Testis (tissue), 3 donors: Measurements from ENCODE around the gene RFX5. TPM values are rescaled to one million over a fixed set of nuclear protein-coding genes. Genes with fewer than 3 reads are reported as not detected.

Source experiments
- DNase-seq: peaks from one replicate; pipeline ENCODE4 v3.0.0-alpha.2; 2019
- H3K27ac ChIP-seq, 2 donors: fragments of 200-600 bp; sonication (generic); one replicate each; pipeline ENCODE4 v1.5.1; 2019
- H3K27me3 ChIP-seq: fragments of 200-600 bp; sonication (generic); one replicate; pipeline ENCODE4 v1.5.1; 2019
- H3K36me3 ChIP-seq: fragments of 200-600 bp; sonication (generic); one replicate; pipeline ENCODE4 v1.5.1; 2017; ENCODE audit warnings: low read depth; ENCODE audit errors: missing control alignments
- H3K4me1 ChIP-seq: fragments of 200-600 bp; sonication (generic); one replicate; pipeline ENCODE4 v1.5.1; 2019
- H3K4me3 ChIP-seq, 2 donors: fragments of 200-600 bp; sonication (generic); one replicate each; pipeline ENCODE4 v1.5.1; 2017 to 2019
- H3K9me3 ChIP-seq: fragments of 200-600 bp; sonication (generic); one replicate; pipeline ENCODE4 v1.5.1; 2017
- POLR2A ChIP-seq: fragments of 450-650 bp; IDR thresholded peaks from one replicate; pipeline ENCODE4 v1.6.1; 2017; ENCODE audit warnings: antibody characterized with exemption, mild to moderate bottlenecking, moderate library complexity
- WGBS, 2 donors: methylation state at CpG; one replicate each; pipeline ENCODE4 v1.1.5; 2018; 5-methylcytosine and 5-hydroxymethylcytosine counted together
- intact Hi-C: fragments of 100-400 bp; cut with DNase I; formaldehyde crosslinking; loops from one replicate; pipeline ENCODE4 v1.15.1; 2023; ENCODE audit warnings: low total_unique reads
- polyA plus RNA-seq: library from polyadenylated mRNA; stranded (reverse); fragments of 350-450 nt; fragmentation: Illumina TruSeq; extraction: RNeasy Lipid Tissue Mini Kit (QIAGEN cat#74804); gene quantifications from one replicate; pipeline ENCODE4 v1.2.3, GENCODE V29; 2014; ENCODE audit warnings: low read depth, low replicate concordance; ENCODE audit not compliant: insufficient read depth
- total RNA-seq, 2 donors: library from RNA; depleted of rRNA; stranded (reverse); fragments of >200 nt; gene quantifications; one replicate each; pipeline ENCODE4 v1.2.3, GENCODE V29; 2016
- TF ChIP-seq, protein P1 (sequence below), 3 experiments: fragments of 450-650 bp in 2 of 3; fragments of 200-600 bp in 1 of 3; sonication (generic) in 1 of 3; IDR thresholded peaks; one replicate each; pipeline ENCODE4 v1.5.1; 2016 to 2019; ENCODE audit warnings: antibody characterized with exemption in 3 of 3, mild to moderate bottlenecking in 2 of 3, moderate library complexity in 1 of 3

The RFX5 gene
- total and polyA plus RNA-seq, 3 donors from 2014 or later: 18.8 to 43.6 (median 19.8) TPM

DNA sequence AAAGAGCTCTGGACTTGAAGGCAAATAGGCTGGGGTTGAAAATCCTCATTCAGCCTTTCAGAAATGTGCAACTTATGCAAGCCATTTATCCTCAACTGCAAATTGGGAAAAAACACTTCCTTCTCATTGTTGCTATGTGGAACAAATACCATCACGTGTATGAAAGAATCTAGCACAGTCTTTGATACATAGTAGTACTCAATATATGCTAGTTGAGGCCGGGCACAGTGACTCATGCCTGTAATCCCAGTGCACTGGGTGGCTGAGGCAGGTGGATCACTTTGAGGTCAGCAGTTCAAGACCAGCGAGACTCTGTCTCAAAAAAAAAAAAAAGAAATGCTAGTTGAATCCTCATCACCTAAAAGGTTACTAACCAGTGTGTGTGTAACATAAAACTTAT is 28.1 kb downstream of the RFX5 start:
- H3K27me3 ChIP-seq: no peaks in the 10 kb centered on the region
- H3K36me3 ChIP-seq: no peaks in the 10 kb centered on the region
- no peak for DNase-seq
- H3K9me3 ChIP-seq: no peaks in the 10 kb centered on the region
- intact Hi-C loops: no loop called here
- TF ChIP-seq POLR2A: no peak
- TF ChIP-seq, protein P1, sequence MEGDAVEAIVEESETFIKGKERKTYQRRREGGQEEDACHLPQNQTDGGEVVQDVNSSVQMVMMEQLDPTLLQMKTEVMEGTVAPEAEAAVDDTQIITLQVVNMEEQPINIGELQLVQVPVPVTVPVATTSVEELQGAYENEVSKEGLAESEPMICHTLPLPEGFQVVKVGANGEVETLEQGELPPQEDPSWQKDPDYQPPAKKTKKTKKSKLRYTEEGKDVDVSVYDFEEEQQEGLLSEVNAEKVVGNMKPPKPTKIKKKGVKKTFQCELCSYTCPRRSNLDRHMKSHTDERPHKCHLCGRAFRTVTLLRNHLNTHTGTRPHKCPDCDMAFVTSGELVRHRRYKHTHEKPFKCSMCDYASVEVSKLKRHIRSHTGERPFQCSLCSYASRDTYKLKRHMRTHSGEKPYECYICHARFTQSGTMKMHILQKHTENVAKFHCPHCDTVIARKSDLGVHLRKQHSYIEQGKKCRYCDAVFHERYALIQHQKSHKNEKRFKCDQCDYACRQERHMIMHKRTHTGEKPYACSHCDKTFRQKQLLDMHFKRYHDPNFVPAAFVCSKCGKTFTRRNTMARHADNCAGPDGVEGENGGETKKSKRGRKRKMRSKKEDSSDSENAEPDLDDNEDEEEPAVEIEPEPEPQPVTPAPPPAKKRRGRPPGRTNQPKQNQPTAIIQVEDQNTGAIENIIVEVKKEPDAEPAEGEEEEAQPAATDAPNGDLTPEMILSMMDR (IDR thresholded peaks at IDR 0.05): no peak
- no peak overlapping the region for H3K27ac ChIP-seq
- H3K4me1 ChIP-seq: peaks cover 8% of the 10 kb centered on the region
- 74 to 75% methylated on average over 3 of the region's 3 CpGs for WGBS, 2 donors
- no peak overlapping the region for H3K4me3 ChIP-seq

DNA sequence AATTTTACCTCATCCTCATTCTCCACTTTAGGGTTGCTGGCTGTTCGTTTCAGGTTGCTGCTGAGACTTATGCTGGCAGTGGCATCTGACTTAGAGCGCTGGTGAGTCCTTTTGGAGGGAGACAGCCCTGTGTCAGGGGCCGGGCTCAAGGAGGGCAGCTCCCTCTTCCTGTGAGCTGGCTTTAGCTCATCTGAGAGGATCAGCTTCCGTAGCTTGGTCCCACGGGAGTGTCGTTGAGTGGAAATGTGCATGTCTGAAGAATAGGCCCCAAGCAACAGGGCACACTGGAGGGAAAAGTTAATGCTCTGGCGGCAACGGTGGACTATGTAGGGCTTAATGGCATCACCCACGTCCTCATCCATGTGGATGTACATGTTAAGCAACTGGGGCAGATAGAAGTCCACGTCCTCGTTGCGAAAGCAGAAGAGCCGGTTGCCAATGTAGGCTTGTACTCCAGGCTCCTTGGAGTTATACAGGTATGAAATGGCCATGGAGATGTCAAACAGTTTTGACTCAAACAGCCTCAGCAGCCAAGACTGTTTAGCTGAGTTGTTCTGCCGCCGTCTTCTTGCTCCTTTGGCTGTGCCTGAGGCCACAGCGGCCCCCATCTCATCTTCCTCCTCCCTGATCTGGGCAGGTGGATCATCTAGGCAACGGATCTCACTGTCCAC is 31.4 kb downstream of the RFX5 start:
- H3K27ac ChIP-seq: no peak overlapping the region
- no peak overlapping the region for H3K4me3 ChIP-seq
- intact Hi-C loops: no loop called here
- DNase-seq: no peak
- TF ChIP-seq POLR2A: no peak
- TF ChIP-seq, protein P1 (IDR thresholded peaks at IDR 0.05): no peak
- no peaks in the 10 kb centered on the region for H3K27me3 ChIP-seq
- H3K9me3 ChIP-seq: no peaks in the 10 kb centered on the region
- H3K4me1 ChIP-seq: peaks cover 39% of the 10 kb centered on the region
- no peaks in the 10 kb centered on the region for H3K36me3 ChIP-seq
- 88 to 91% methylated on average over 15 to 17 of the region's 17 CpGs for WGBS, 2 donors

DNA sequence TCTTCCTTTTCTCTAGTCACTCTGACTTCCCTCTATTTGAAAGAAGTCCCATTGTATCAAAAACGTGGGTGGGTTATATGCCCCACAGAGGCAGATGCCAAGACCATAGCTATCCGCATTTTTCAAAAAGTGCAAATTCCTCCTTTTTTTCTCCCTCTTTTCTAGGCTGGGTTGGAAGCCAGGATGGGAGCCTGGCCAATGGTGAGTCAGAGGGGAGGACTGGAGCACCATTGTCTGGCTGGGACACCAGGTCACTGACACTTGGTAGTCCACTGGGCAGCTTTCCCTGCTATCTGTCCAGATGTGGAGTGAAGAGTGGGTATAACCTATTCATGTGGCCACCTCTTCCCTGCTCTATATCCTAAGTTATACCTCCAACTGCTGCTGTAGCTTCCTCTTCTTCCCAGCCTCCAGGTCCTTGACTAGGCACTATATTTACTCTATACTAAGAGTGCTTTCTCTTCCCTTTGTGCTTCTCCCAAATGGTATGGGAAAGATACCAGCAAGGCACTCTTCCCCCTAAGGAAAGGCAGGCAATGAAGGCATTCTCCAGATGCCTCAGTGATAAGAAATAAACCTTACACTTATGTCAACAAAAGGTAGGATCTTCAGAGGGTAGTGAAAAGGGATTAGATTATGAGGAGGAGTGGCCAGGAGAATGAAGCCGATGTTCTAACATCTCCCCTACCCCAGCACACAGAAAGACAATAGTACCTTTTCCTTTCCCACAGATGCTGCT is 32.7 kb downstream of the RFX5 start:
- Histone ChIP-seq H3K36me3 (no peaks in the 10 kb centered on the region), H3K9me3 (no peaks in the 10 kb centered on the region), H3K4me3 (no peak overlapping the region), H3K27me3 (no peaks in the 10 kb centered on the region), H3K4me1 (peaks cover 45% of the 10 kb centered on the region), H3K27ac (peak overlapping the region in 1 of 2 donors; percentile 52)
- DNase-seq: peak; percentile 88
- WGBS, 2 donors: 42 to 44% methylated on average over 3 of the region's 3 CpGs
- intact Hi-C loops: no loop called here
- TF ChIP-seq, protein P1 (IDR thresholded peaks at IDR 0.05): no peak
- TF ChIP-seq POLR2A: no peak

DNA sequence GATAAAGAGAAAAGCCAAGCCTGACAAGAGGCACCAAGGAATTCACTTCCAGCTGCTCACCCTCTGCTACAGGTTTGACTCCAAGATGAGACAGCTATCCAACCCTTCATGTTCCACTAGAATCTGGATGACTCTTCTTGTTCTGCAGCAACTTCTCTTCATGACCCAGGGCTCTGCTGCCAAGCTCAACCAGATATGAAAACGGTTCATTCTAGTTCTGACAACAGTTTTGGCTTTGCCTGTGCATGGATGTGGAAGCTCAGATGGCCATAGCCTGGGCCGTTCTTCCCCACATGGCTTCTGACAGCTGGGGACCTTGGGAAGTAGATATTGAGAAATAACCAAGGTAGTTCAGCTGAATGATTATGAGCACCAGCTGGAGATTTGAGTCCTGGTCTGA is 33.6 kb downstream of the RFX5 start:
- no peaks in the 10 kb centered on the region for H3K36me3 ChIP-seq
- H3K27ac ChIP-seq: peak overlapping the region in 1 of 2 donors; percentile 52
- DNase-seq: no peak
- WGBS, 2 donors: 17 to 28% methylated on average over 2 of the region's 2 CpGs
- no peak overlapping the region for H3K4me3 ChIP-seq
- intact Hi-C loops: no loop called here
- H3K27me3 ChIP-seq: no peaks in the 10 kb centered on the region
- H3K4me1 ChIP-seq: peaks cover 45% of the 10 kb centered on the region
- TF ChIP-seq, protein P1 (IDR thresholded peaks at IDR 0.05): no peak
- H3K9me3 ChIP-seq: no peaks in the 10 kb centered on the region
